ENCODE data around the gene UCK1.

Gene UCK1

GRCh38 chr9:131503626-131504465 lies 27.2 kb downstream of the UCK1 start:
- Histone ChIP-seq H3K36me3 (ENCODE audit: insufficient read depth, low read length) (peaks cover 10% of the 10 kb centered on the region; the same call in 1 of the 2 replicates), H3K27me3 (ENCODE audit: insufficient read depth, low read length) (no peaks in the 10 kb centered on the region), H3K4me1 (ENCODE audit: control insufficient read depth, insufficient read depth, low read length, unreplicated experiment) (no peaks in the 10 kb centered on the region), H3K79me2 (ENCODE audit: control insufficient read depth, insufficient read depth, low read length, unreplicated experiment) (peaks cover 6% of the 10 kb centered on the region), H3K27ac (ENCODE audit: low read depth, low read length) (no peak overlapping the region), H2AFZ (ENCODE audit: low read length, unreplicated experiment) (peak overlapping the region; percentile 64), H3K4me3 (ENCODE audit: low read depth, low read length) (peak overlapping the region; percentile 87)

- H3K27ac ChIP-seq (ENCODE audit: low read depth, low read length) = no peak within 1 kb of the TSS
- H3K4me1 ChIP-seq (ENCODE audit: control insufficient read depth, insufficient read depth, low read length, unreplicated experiment) = no peaks in the 10 kb centered on the region
- peaks cover 6% of the 10 kb centered on the region for H3K79me2 ChIP-seq (ENCODE audit: control insufficient read depth, insufficient read depth, low read length, unreplicated experiment)
- H3K36me3 ChIP-seq (ENCODE audit: insufficient read depth, low read length) = peaks cover 10% of the 10 kb centered on the region; the same call in 1 of the 2 replicates
- peak within 1 kb of the TSS; percentile 87 for H3K4me3 ChIP-seq (ENCODE audit: low read depth, low read length)
- H3K27me3 ChIP-seq (ENCODE audit: insufficient read depth, low read length) = no peaks in the 10 kb centered on the region
- peak within 1 kb of the TSS; percentile 64 for H2AFZ ChIP-seq (ENCODE audit: low read length, unreplicated experiment)
These were observed 28.1 kb downstream of the UCK1 start, which contains the start of gene POMT1 for GRCh38 chr9:131502781-131503625. Gene POMT1 (plus strand): TSS chr9:131502918. CDS start chr9:131504219, 1,301 bp downstream.

- H3K4me3 ChIP-seq (ENCODE audit: low read depth, low read length) = no peak overlapping the region
- H3K27ac ChIP-seq (ENCODE audit: low read depth, low read length) = no peak overlapping the region
- no peaks in the 10 kb centered on the region for H3K27me3 ChIP-seq (ENCODE audit: insufficient read depth, low read length)
- no peak overlapping the region for H2AFZ ChIP-seq (ENCODE audit: low read length, unreplicated experiment)
- no peaks in the 10 kb centered on the region for H3K4me1 ChIP-seq (ENCODE audit: control insufficient read depth, insufficient read depth, low read length, unreplicated experiment)
- H3K79me2 ChIP-seq (ENCODE audit: control insufficient read depth, insufficient read depth, low read length, unreplicated experiment) = peaks cover 6% of the 10 kb centered on the region
- H3K36me3 ChIP-seq (ENCODE audit: insufficient read depth, low read length) = peaks cover 20% of the 10 kb centered on the region; the same call in 1 of the 2 replicates
These were observed 30.0 kb downstream of the UCK1 start for GRCh38 chr9:131500939-131501541.

- no peaks in the 10 kb centered on the region for H3K4me1 ChIP-seq (ENCODE audit: control insufficient read depth, insufficient read depth, low read length, unreplicated experiment)
- no peak overlapping the region for H3K27ac ChIP-seq (ENCODE audit: low read depth, low read length)
- peaks cover 27% of the 10 kb centered on the region; the same call in 1 of the 2 replicates for H3K36me3 ChIP-seq (ENCODE audit: insufficient read depth, low read length)
- H3K27me3 ChIP-seq (ENCODE audit: insufficient read depth, low read length) = no peaks in the 10 kb centered on the region
- no peak overlapping the region for H3K4me3 ChIP-seq (ENCODE audit: low read depth, low read length)
- no peak overlapping the region for H2AFZ ChIP-seq (ENCODE audit: low read length, unreplicated experiment)
- peaks cover 6% of the 10 kb centered on the region for H3K79me2 ChIP-seq (ENCODE audit: control insufficient read depth, insufficient read depth, low read length, unreplicated experiment)
These were observed 30.7 kb downstream of the UCK1 start for GRCh38 chr9:131500377-131500776.

- no peaks in the 10 kb centered on the region for H3K27me3 ChIP-seq (ENCODE audit: insufficient read depth, low read length)
- H2AFZ ChIP-seq (ENCODE audit: low read length, unreplicated experiment) = no peak overlapping the region
- no peak overlapping the region for H3K4me3 ChIP-seq (ENCODE audit: low read depth, low read length)
- H3K79me2 ChIP-seq (ENCODE audit: control insufficient read depth, insufficient read depth, low read length, unreplicated experiment) = peaks cover 4% of the 10 kb centered on the region
- no peak overlapping the region for H3K27ac ChIP-seq (ENCODE audit: low read depth, low read length)
- no peaks in the 10 kb centered on the region for H3K4me1 ChIP-seq (ENCODE audit: control insufficient read depth, insufficient read depth, low read length, unreplicated experiment)
- peaks cover 34% of the 10 kb centered on the region; the same call in 1 of the 2 replicates for H3K36me3 ChIP-seq (ENCODE audit: insufficient read depth, low read length)
These were observed 31.8 kb downstream of the UCK1 start for GRCh38 chr9:131499254-131499767.

- Histone ChIP-seq H3K27me3 (ENCODE audit: insufficient read depth, low read length) (no peaks in the 10 kb centered on the region), H3K4me1 (ENCODE audit: control insufficient read depth, insufficient read depth, low read length, unreplicated experiment) (no peaks in the 10 kb centered on the region), H3K4me3 (ENCODE audit: low read depth, low read length) (no peak overlapping the region), H2AFZ (ENCODE audit: low read length, unreplicated experiment) (no peak overlapping the region), H3K36me3 (ENCODE audit: insufficient read depth, low read length) (peaks cover 43% of the 10 kb centered on the region; the same call in 1 of the 2 replicates), H3K27ac (ENCODE audit: low read depth, low read length) (no peak overlapping the region), H3K79me2 (ENCODE audit: control insufficient read depth, insufficient read depth, low read length, unreplicated experiment) (peaks cover 3% of the 10 kb centered on the region)
These were observed 34.1 kb downstream of the UCK1 start for GRCh38 chr9:131496844-131497405.

GRCh38 chr9:131495785-131496184 lies 35.3 kb downstream of the UCK1 start:
- no peaks in the 10 kb centered on the region for H3K27me3 ChIP-seq (ENCODE audit: insufficient read depth, low read length)
- peaks cover 43% of the 10 kb centered on the region; the same call in 1 of the 2 replicates for H3K36me3 ChIP-seq (ENCODE audit: insufficient read depth, low read length)
- no peak overlapping the region for H3K4me3 ChIP-seq (ENCODE audit: low read depth, low read length)
- H2AFZ ChIP-seq (ENCODE audit: low read length, unreplicated experiment) = no peak overlapping the region
- no peak overlapping the region for H3K27ac ChIP-seq (ENCODE audit: low read depth, low read length)
- H3K4me1 ChIP-seq (ENCODE audit: control insufficient read depth, insufficient read depth, low read length, unreplicated experiment) = no peaks in the 10 kb centered on the region
- peaks cover 3% of the 10 kb centered on the region for H3K79me2 ChIP-seq (ENCODE audit: control insufficient read depth, insufficient read depth, low read length, unreplicated experiment)

- Histone ChIP-seq H3K36me3 (ENCODE audit: insufficient read depth, low read length) (peaks cover 39% of the 10 kb centered on the region; the same call in 1 of the 2 replicates), H3K4me3 (ENCODE audit: low read depth, low read length) (no peak overlapping the region), H3K27ac (ENCODE audit: low read depth, low read length) (no peak overlapping the region), H3K27me3 (ENCODE audit: insufficient read depth, low read length) (no peaks in the 10 kb centered on the region), H2AFZ (ENCODE audit: low read length, unreplicated experiment) (no peak overlapping the region), H3K79me2 (ENCODE audit: control insufficient read depth, insufficient read depth, low read length, unreplicated experiment) (peaks cover 3% of the 10 kb centered on the region), H3K4me1 (ENCODE audit: control insufficient read depth, insufficient read depth, low read length, unreplicated experiment) (no peaks in the 10 kb centered on the region)
These were observed 36.7 kb downstream of the UCK1 start for GRCh38 chr9:131494296-131494870.

GRCh38 chr9:131492070-131492469 lies 39.0 kb downstream of the UCK1 start:
- Histone ChIP-seq H3K79me2 (ENCODE audit: control insufficient read depth, insufficient read depth, low read length, unreplicated experiment) (peaks cover 3% of the 10 kb centered on the region), H3K4me3 (ENCODE audit: low read depth, low read length) (no peak overlapping the region), H3K36me3 (ENCODE audit: insufficient read depth, low read length) (peaks cover 34% of the 10 kb centered on the region; the same call in 1 of the 2 replicates), H3K27me3 (ENCODE audit: insufficient read depth, low read length) (no peaks in the 10 kb centered on the region), H3K4me1 (ENCODE audit: control insufficient read depth, insufficient read depth, low read length, unreplicated experiment) (no peaks in the 10 kb centered on the region), H3K27ac (ENCODE audit: low read depth, low read length) (no peak overlapping the region), H2AFZ (ENCODE audit: low read length, unreplicated experiment) (no peak overlapping the region)

Data from ACC112 (cell line).